NCI-H510A treated with DMSO at 0.1 percent for 48 hours (cell line): ENCODE measurements around the gene DAO.
"Not testable (repeated sequence)": the region's sequence is repeated elsewhere in the genome, so short reads cannot be mapped to it uniquely, and the experiment has no call there.

Source experiments
- DNase-seq: peaks from one replicate; lab custom pipeline; 2025; lab: John Stamatoyannopoulos, UW

The DAO gene

GRCh38 chr12:108879615-108880254 lies at the start of gene DAO:
Gene DAO, plus strand, starts transcription at chr12:108880092. Its CDS starts 4,915 bp downstream, at chr12:108885007.
- no peak for DNase-seq

- no peak for DNase-seq
Measured at GRCh38 chr12:108831309-108831991, 48.4 kb upstream of the DAO start.

GRCh38 chr12:108832208-108832607 lies 47.7 kb upstream of the DAO start:
- DNase-seq = no peak

- no peak for DNase-seq
Measured at GRCh38 chr12:108832730-108833354, 47.0 kb upstream of the DAO start.

GRCh38 chr12:108833355-108833733 lies 46.5 kb upstream of the DAO start:
- DNase-seq = no peak

- no peak for DNase-seq
Measured at GRCh38 chr12:108833757-108834472, 46.0 kb upstream of the DAO start.

- no peak for DNase-seq
Measured at GRCh38 chr12:108835860-108836634, 43.8 kb upstream of the DAO start.

- no peak for DNase-seq
Measured at GRCh38 chr12:108837239-108837638, 42.7 kb upstream of the DAO start.

- DNase-seq = no peak
Measured at GRCh38 chr12:108837680-108838079, 42.2 kb upstream of the DAO start.

GRCh38 chr12:108838194-108839017 lies 41.5 kb upstream of the DAO start:
- DNase-seq = peak; percentile 73

- DNase-seq = no peak
Measured at GRCh38 chr12:108839018-108839889, 40.6 kb upstream of the DAO start.

GRCh38 chr12:108839890-108840230 lies 40.0 kb upstream of the DAO start:
- no peak for DNase-seq

- no peak for DNase-seq
Measured at GRCh38 chr12:108840605-108841332, 39.1 kb upstream of the DAO start.

GRCh38 chr12:108841825-108842224 lies 38.1 kb upstream of the DAO start:
- not testable (repeated sequence) for DNase-seq

- no peak for DNase-seq
Measured at GRCh38 chr12:108842361-108842760, 37.5 kb upstream of the DAO start.

GRCh38 chr12:108843187-108843586 lies 36.7 kb upstream of the DAO start:
- DNase-seq = no peak

- DNase-seq = no peak
Measured at GRCh38 chr12:108845696-108846095, 34.2 kb upstream of the DAO start.

- DNase-seq = no peak
Measured at GRCh38 chr12:108846290-108846701, 33.6 kb upstream of the DAO start.

- no peak for DNase-seq
Measured at GRCh38 chr12:108847705-108848104, 32.2 kb upstream of the DAO start.
